ENCODE data around the gene KCTD4.

Gene KCTD4

GRCh38 chr13:45174478-45174877 lies 26.4 kb downstream of the KCTD4 start:
- DNase-seq (ENCODE audit: low spot score) = no peak

GRCh38 chr13:45168555-45168930 lies 32.3 kb downstream of the KCTD4 start:
- DNase-seq (ENCODE audit: low spot score) = no peak

- DNase-seq (ENCODE audit: low spot score) = no peak
Measured at GRCh38 chr13:45167611-45168554, 33.0 kb downstream of the KCTD4 start.

GRCh38 chr13:45166858-45167257 lies 34.0 kb downstream of the KCTD4 start:
- no peak for DNase-seq (ENCODE audit: low spot score)

GRCh38 chr13:45162821-45163220 lies 38.0 kb downstream of the KCTD4 start:
- peak; percentile 62 for DNase-seq (ENCODE audit: low spot score)

- DNase-seq (ENCODE audit: low spot score) = peak; percentile 5
Measured at GRCh38 chr13:45162194-45162593, 38.7 kb downstream of the KCTD4 start.

GRCh38 chr13:45156565-45157361 lies 44.1 kb downstream of the KCTD4 start:
- no peak for DNase-seq (ENCODE audit: low spot score)

- no peak for DNase-seq (ENCODE audit: low spot score)
Measured at GRCh38 chr13:45149964-45150363, 50.9 kb downstream of the KCTD4 start.

- no peak for DNase-seq (ENCODE audit: low spot score)
Measured at GRCh38 chr13:45143346-45143751, 57.5 kb downstream of the KCTD4 start.

Measured in kidney capillary endothelial cell (primary cell).